Epithelial cell of prostate (primary cell): ENCODE data around the gene GOLGA6L9.
"Not testable (repeated sequence)": the region's sequence is repeated elsewhere in the genome, so short reads cannot be mapped to it uniquely, and the experiment has no call there.

Source experiments
- DNase-seq: peaks from one replicate; pipeline ENCODE4 v3.0.0-alpha.2; 2011; ENCODE audit warnings: low read depth, low spot score
- H3K27ac ChIP-seq: fragments of 450-650 bp; 2 replicates; pipeline ENCODE4 v1.5.1; 2017; ENCODE audit warnings: mild to moderate bottlenecking

Gene GOLGA6L9

DNA sequence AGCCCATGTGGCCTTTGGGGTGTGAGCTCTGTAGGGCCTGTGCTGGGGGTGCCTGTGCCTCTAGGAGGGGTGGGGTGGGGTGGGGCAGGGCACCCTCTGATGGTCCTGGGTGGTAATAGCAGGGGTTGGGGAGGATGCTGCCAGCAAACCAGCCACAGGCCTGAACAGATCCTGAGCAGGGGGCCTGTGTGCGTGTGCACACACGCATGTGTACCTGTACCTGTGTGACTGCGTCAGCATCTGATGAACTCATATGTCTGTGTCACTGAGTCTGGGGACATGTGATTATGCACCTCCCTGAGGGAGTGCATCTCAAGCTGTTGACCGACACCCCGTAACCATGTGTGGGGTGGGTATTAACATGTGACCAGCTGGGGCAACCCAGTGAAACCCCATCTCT is 36.0 kb downstream of the GOLGA6L9 start:
- not testable (repeated sequence) for DNase-seq, H3K27ac ChIP-seq

DNA sequence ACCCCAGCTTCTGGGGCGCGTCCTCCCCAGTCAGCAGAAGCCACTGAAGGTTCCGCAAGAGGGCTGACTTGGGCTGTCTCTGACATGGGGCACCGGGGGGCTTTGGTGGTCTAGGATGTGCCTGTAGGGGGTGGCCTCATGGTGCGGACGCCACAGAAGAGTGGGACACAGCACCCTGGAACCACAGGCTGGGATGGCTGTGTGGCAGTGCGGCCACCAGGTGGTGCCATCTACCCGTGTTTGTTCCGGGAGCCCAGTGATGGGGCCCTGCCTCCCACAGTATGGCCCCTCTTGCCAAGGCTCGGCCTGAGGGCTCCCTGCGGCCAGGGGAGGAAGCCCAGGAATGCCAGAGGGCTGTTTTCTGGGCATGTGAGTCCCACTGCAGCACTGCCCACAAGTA is 38.6 kb downstream of the GOLGA6L9 start:
- not testable (repeated sequence) for H3K27ac ChIP-seq, DNase-seq

DNA sequence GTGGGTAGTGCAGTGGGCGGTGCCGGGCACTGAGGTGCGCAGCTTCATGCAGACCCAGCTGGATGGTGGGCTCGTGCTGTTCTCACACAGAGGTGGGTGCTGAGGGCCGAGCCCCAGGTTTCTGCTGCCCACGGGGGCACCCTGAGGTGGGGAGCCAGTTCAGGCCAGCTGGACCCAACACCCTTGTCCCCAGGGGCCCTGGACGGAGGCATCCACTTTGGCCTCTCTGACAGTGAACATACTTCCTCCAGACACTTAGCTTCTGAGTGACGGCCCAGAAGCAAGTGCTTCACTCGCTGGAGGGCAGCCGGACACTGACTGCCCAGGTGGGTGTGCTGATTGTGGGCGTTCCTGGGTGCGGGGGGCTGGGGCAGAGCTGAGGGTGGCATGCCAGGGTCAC is 39.8 kb downstream of the GOLGA6L9 start:
- not testable (repeated sequence) for DNase-seq, H3K27ac ChIP-seq

DNA sequence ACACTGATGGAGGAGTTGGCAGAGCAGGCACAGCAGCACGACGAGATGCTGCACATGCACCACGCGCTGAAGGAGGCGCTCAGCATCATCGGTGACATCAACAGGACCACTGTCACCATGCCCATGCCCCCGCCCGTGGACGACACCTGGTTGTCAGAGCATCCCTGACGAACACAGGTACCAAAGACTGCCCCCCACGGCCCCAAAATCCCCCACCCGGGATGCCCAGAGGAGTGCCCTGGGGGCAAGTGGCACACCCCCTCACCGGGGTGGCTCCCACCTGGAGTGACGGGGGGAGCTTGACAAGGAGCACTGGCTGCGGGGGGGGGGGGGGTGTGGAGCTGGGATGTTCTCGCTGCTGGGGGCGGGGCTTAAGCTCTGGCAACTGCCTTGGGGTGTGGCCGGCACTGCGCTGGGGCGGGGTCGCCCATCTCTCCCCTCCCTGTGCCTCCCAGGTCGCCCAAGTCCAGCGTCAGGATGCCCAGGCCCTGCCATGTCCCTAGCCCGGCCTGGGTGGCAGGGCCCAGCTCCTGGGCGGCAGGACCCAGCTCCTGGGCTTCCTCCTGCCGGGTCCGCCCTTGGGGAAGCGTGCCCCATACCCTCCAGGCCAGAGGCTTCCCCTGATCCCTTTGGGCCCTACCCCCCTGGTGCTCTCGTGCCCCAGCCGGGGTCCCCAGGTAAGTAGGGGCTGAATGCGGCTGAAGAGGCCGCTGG is 42.8 kb downstream of the GOLGA6L9 start:
- not testable (repeated sequence) for DNase-seq

DNA sequence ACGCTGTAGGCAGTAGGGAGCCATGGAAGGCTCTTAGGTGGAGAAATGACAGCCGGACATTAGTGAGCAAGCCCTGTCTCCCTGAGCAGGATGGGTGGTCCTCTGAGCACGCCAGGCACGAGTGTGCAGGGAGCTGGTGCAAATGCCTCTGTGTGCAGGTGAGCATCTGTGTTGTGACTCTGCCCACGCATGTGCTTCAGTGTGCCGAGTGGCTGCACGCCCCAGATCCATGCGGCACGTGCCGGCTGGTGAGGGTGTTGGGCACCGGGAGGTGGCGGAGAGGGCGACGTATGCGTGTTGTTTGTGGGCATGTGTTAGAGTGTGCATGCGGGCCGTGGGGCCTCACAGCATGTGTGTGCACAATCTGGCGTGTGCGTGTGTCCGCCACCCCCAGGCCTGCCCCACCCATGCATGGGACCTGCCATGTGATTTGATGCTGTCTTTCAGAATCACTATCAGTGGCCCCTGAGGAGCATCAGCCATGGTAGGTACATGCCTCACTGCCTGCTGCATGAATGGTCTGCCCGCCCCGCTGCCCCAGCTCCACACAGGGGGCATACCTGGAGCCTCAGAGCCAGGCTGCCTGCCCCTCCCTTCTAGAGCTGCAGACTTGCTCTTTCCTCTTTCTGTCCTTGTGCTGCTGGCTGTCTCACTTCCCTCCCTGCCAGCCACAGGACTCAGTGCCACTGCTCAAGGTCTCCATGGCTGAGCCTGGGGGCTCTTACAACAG is 45.1 kb downstream of the GOLGA6L9 start:
- not testable (repeated sequence) for DNase-seq, H3K27ac ChIP-seq

More for the DNA sequence above, 42.8 kb downstream of the GOLGA6L9 start:
- H3K27ac ChIP-seq: not testable (repeated sequence)

DNA sequence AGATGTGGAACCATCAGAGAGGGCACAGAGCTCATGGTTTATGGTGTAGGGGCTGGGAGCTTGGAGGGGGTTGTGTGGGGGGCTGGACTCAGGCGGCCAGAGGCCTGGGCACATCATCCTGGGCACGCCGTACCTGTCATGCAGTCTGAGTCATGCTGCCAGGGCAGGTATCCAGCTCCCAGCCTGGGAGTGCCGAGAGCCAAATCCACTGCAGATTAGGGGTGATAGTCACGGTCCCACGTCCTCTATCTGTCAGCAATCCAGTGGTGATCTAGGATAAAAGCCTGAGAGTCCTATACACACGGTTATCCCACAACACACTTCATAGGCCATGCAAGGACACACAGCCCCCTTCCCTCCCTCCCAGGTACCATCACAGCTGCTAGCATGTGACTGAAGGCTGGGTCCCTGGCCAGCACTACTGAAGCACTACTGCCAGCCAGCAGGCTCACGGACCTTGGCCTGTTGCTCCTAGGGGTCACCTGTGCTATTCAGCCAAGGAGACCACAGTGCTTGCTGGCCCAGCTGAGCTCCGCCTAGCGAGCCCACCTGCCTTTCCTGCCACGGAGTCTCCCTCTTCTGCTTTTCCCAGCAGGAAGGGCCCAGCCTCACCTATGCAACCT is 45.8 kb downstream of the GOLGA6L9 start:
- H3K27ac ChIP-seq: not testable (repeated sequence)

DNA sequence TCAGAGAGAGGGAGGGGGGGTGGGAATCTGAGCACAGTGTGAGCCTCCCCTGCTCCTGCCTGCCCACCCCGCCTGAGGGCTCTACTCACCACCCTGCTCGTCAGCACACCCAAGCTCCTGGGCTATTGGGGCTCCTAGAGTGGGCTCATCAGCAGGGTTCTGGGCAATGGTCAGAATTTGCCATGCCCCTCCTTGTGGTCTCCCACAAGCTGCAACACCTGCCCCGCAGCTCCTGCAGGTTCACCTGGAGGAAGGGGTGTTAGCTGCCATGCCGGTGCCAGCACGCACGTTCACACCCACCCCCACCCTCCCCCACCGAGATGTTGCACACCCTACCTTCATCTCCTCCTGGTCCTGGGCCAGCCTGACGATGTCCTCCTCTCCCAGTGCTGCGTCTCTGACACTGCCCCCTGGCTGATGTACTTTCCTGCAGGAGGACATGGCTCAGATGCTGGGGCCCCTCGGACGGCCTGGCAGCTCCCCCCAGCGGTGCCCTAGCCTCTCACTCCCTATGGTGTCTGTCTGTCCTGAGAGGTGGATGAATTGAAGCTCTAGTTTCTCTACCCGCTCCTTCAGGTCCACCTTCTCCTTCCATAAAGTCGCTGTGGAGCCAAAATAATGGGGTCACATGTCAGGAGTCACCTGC is 47.2 kb downstream of the GOLGA6L9 start:
- DNase-seq, H3K27ac ChIP-seq: not testable (repeated sequence)

More for the DNA sequence above, 45.8 kb downstream of the GOLGA6L9 start:
- DNase-seq: not testable (repeated sequence)

DNA sequence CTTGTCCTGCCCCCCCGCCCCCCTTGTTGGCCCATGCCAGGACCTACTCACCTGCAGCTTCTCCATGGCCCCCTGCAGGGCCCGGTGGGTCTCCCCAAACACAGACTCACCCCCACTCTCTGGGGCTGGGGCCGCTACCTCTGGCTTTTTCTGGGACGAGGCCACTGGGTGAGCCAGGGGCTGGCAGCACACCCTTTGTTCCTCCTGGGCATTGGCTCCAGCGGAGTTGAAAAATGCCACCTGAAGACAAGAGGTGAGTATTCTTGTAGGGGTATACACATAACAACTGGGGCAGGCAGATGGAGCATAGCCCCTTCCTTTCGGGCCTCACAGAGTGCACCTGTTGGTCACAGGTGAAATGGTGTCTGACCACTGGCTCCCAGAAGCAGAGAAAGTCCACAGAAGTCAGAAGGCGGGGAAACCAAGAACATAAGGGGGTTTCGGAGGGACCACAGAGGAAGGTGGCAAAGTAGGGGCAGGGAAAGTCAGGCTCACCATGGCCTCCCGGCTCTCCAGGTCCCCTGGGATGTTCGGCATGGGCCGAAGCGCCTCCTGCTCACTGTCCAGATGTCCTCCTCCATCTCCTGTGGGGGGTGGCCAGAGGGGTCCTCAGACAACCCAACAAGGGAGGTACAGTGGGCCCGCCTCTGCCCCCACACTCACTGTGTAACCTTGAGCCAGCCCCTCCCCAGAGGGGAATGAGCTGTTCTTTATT is 47.9 kb downstream of the GOLGA6L9 start:
- not testable (repeated sequence) for DNase-seq, H3K27ac ChIP-seq
